DND-41 (cell line): ENCODE measurements around the gene CCDC3.

ENCODE experiments used
- EZH2 ChIP-seq: IDR thresholded peaks from 3 replicates; pipeline ENCODE4 v1.6.1; 2012; ENCODE audit warnings: borderline replicate concordance, low read depth, mild to moderate bottlenecking, moderate library complexity, low read length, inconsistent platforms; ENCODE audit not compliant: severe bottlenecking
- TF ChIP-seq, protein P1 (sequence below): IDR thresholded peaks from 2 replicates; pipeline ENCODE4 v1.5.1; 2012; ENCODE audit warnings: borderline replicate concordance, low read length, moderate library complexity, mild to moderate bottlenecking; ENCODE audit not compliant: poor library complexity, severe bottlenecking; ENCODE audit errors: extremely low read depth

DNA sequence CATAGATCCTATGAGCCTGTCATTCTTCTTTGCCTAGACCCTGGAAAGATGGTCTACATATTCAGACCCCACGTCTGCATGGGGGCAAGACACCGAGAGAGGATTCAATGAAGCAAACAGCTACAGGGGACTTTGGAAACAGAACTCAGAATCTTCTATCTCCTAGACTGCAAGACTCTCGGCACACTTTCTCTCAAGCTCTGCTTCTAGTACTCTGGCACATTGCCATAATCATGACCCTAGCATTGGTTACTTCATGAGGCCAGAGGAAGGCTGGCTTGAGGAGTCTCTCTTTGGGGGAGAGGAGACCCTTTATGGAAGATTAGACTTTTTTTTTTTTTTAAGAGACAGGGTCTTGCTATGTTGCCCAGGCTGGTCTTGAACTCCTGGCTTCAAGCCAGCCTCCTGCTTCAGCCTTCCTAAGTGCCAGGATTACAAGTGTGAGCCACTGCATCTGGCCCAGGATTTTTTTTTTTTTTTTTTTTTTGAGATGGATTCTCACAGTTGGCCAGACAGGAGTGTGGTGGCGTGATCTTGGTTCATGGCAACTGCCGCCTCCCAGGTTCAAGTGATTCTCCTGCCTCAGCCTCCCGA is 20.7 kb downstream of the CCDC3 start:
- TF ChIP-seq, protein P1, sequence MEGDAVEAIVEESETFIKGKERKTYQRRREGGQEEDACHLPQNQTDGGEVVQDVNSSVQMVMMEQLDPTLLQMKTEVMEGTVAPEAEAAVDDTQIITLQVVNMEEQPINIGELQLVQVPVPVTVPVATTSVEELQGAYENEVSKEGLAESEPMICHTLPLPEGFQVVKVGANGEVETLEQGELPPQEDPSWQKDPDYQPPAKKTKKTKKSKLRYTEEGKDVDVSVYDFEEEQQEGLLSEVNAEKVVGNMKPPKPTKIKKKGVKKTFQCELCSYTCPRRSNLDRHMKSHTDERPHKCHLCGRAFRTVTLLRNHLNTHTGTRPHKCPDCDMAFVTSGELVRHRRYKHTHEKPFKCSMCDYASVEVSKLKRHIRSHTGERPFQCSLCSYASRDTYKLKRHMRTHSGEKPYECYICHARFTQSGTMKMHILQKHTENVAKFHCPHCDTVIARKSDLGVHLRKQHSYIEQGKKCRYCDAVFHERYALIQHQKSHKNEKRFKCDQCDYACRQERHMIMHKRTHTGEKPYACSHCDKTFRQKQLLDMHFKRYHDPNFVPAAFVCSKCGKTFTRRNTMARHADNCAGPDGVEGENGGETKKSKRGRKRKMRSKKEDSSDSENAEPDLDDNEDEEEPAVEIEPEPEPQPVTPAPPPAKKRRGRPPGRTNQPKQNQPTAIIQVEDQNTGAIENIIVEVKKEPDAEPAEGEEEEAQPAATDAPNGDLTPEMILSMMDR = no peak
- no peak for TF ChIP-seq EZH2
